H1 (cell line): ENCODE data around the gene NKAIN4. TPM values are rescaled to one million over a fixed set of nuclear protein-coding genes. Genes with fewer than 3 reads are reported as not detected.

Experiments
- CTCF ChIA-PET: fragments of 300-600 bp; sonication (Branson Sonifier 250); formaldehyde crosslinking; loops from one replicate; lab custom pipeline; 2021; ENCODE audit not compliant: partially characterized antibody; lab: Charles Lee
- POLR2A ChIA-PET: fragments of 300-600 bp; sonication (Branson Sonifier 250); formaldehyde crosslinking; loops from one replicate; lab custom pipeline; 2021; ENCODE audit warnings: inconsistent platforms; ENCODE audit not compliant: partially characterized antibody; lab: Charles Lee
- DNase-seq, 2 experiments: peaks; one replicate each; pipeline versions ENCODE4 v3.0.0 to v3.0.0-alpha.2; 2010 to 2022; ENCODE audit warnings: low spot score in 2 of 2, low read depth in 1 of 2, mixed read lengths in 1 of 2
- FAIRE-seq: peaks from 2 replicates; lab custom pipeline; 2011; peaks lifted over from hg19 to GRCh38; lab: Jason Lieb, UNC
- H2AFZ ChIP-seq: 2 replicates; pipeline ENCODE4 v1.8.1; 2012; ENCODE audit warnings: low read length, inconsistent platforms
- H2AK5ac ChIP-seq: 2 replicates; pipeline ENCODE4 v1.6.1; 2013; ENCODE audit warnings: low read depth, low read length
- H2BK120ac ChIP-seq: replicated peaks from 2 replicates; pipeline ENCODE3; 2013; ENCODE audit warnings: low read depth, low read length, inconsistent platforms
- H2BK12ac ChIP-seq: 2 replicates; pipeline ENCODE4 v1.6.1; 2013; ENCODE audit warnings: low read depth, low read length
- H2BK15ac ChIP-seq: 2 replicates; pipeline ENCODE4 v1.6.1; 2013; ENCODE audit warnings: low read length
- H2BK20ac ChIP-seq: 2 replicates; pipeline ENCODE4 v1.6.1; 2013; ENCODE audit warnings: low read length
- H2BK5ac ChIP-seq: 2 replicates; pipeline ENCODE4 v1.6.1; 2013; ENCODE audit warnings: low read depth, low read length
- H3K14ac ChIP-seq: 2 replicates; pipeline ENCODE4 v1.6.1; 2013; ENCODE audit warnings: inconsistent platforms; ENCODE audit not compliant: insufficient read length
- H3K18ac ChIP-seq: 2 replicates; pipeline ENCODE4 v1.6.1; 2013; ENCODE audit warnings: low read length; ENCODE audit errors: extremely low read depth
- H3K23ac ChIP-seq: 2 replicates; pipeline ENCODE4 v1.6.1; 2013; ENCODE audit warnings: inconsistent platforms; ENCODE audit not compliant: insufficient read length
- H3K23me2 ChIP-seq: 2 replicates; pipeline ENCODE4 v1.6.1; 2013; ENCODE audit warnings: low read depth, low read length
- H3K27ac ChIP-seq: 2 replicates; pipeline ENCODE4 v1.6.1; 2011; ENCODE audit warnings: low read depth, low read length, inconsistent platforms
- H3K27me3 ChIP-seq, 4 experiments: replicated peaks in 1 of 4; 1 replicate in 1 of 4; 2 replicates in 3 of 4; pipeline versions ENCODE4 v1.6.1 to v1.8.1; 2011 to 2013; ENCODE audit warnings: low read length in 3 of 4, mild to moderate bottlenecking in 3 of 4, inconsistent platforms in 2 of 4, mixed read lengths in 2 of 4, moderate library complexity in 1 of 4; ENCODE audit not compliant: control insufficient read depth in 3 of 4, insufficient read depth in 3 of 4; ENCODE audit errors: extremely low read depth in 1 of 4
- H3K36me3 ChIP-seq, 4 experiments: 2 replicates each; pipeline versions ENCODE4 v1.6.1 to v1.8.1; 2011 to 2013; ENCODE audit warnings: mild to moderate bottlenecking in 4 of 4, low read length in 3 of 4, moderate library complexity in 2 of 4, control low read depth in 1 of 4, inconsistent platforms in 1 of 4; ENCODE audit not compliant: insufficient read depth in 4 of 4, control insufficient read depth in 2 of 4
- H3K4ac ChIP-seq: replicated peaks from 2 replicates; pipeline ENCODE3; 2013; ENCODE audit warnings: low read length, low read depth, mixed read lengths, inconsistent platforms; ENCODE audit not compliant: insufficient read length
- H3K4me1 ChIP-seq, 4 experiments: replicated peaks in 1 of 4; 1 replicate in 1 of 4; 2 replicates in 3 of 4; pipeline versions ENCODE4 v1.6.1 to v1.8.1; 2011 to 2013; ENCODE audit warnings: low read length in 3 of 4, inconsistent platforms in 2 of 4, mixed read lengths in 1 of 4; ENCODE audit not compliant: insufficient read depth in 4 of 4, control insufficient read depth in 3 of 4
- H3K4me2 ChIP-seq, 2 experiments: 2 replicates each; pipeline versions ENCODE4 v1.6.1 to v1.8.1; 2011 to 2013; ENCODE audit warnings: low read depth in 2 of 2, low read length in 2 of 2, control low read depth in 1 of 2, inconsistent platforms in 1 of 2, mild to moderate bottlenecking in 1 of 2; ENCODE audit not compliant: insufficient read depth in 1 of 2
- H3K4me3 ChIP-seq, 4 experiments: fragments of 200-600, 300-600 bp in 1 of 4; sonication (generic), shearing (Covaris generic), sonication (Bioruptor Twin) in 1 of 4; 2 replicates each; pipeline versions ENCODE4 v1.5.1 to v1.8.1; 2011 to 2016; ENCODE audit warnings: low read length in 4 of 4, low read depth in 3 of 4, control low read depth in 2 of 4, inconsistent platforms in 2 of 4, mild to moderate bottlenecking in 2 of 4, mixed read lengths in 1 of 4, moderate library complexity in 1 of 4; ENCODE audit not compliant: insufficient read depth in 2 of 4; ENCODE audit errors: extremely low read depth in 1 of 4
- H3K56ac ChIP-seq: replicated peaks from 2 replicates; pipeline ENCODE3; 2013; ENCODE audit warnings: low read depth, mild to moderate bottlenecking, mixed read lengths, low read length, inconsistent platforms; ENCODE audit not compliant: insufficient read length
- H3K79me1 ChIP-seq: 2 replicates; pipeline ENCODE4 v1.6.1; 2013; ENCODE audit warnings: low read depth, low read length, control low read depth
- H3K79me2 ChIP-seq, 2 experiments: 2 replicates each; pipeline versions ENCODE4 v1.6.1 to v1.8.1; 2012 to 2013; ENCODE audit warnings: low read length in 2 of 2, mild to moderate bottlenecking in 2 of 2, inconsistent platforms in 1 of 2; ENCODE audit not compliant: insufficient read depth in 2 of 2, control insufficient read depth in 1 of 2
- H3K9ac ChIP-seq, 4 experiments: replicated peaks in 1 of 4; 1 replicate in 1 of 4; 2 replicates in 3 of 4; pipeline versions ENCODE4 v1.6.1 to v1.8.1; 2011 to 2013; ENCODE audit warnings: low read depth in 3 of 4, low read length in 3 of 4, control low read depth in 2 of 4, mild to moderate bottlenecking in 2 of 4, moderate library complexity in 2 of 4, inconsistent platforms in 1 of 4; ENCODE audit errors: extremely low read depth in 1 of 4
- H3K9me3 ChIP-seq, 2 experiments: 2 replicates each; pipeline versions ENCODE4 v1.6.1 to v1.8.1; 2012 to 2013; ENCODE audit warnings: mild to moderate bottlenecking in 2 of 2, moderate library complexity in 2 of 2, control low read depth in 1 of 2, inconsistent platforms in 1 of 2, low read depth in 1 of 2, low read length in 1 of 2, mixed read lengths in 1 of 2; ENCODE audit not compliant: insufficient read depth in 2 of 2
- H4K20me1 ChIP-seq, 2 experiments: replicated peaks in 1 of 2; 2 replicates each; pipeline versions ENCODE3 to v1.8.1; 2011 to 2013; ENCODE audit warnings: inconsistent platforms in 2 of 2, low read length in 2 of 2, mild to moderate bottlenecking in 1 of 2; ENCODE audit not compliant: insufficient read depth in 2 of 2, control insufficient read depth in 1 of 2
- H4K5ac ChIP-seq: 2 replicates; pipeline ENCODE4 v1.6.1; 2013; ENCODE audit warnings: low read length, low read depth, mixed read lengths, inconsistent platforms; ENCODE audit not compliant: insufficient read length
- H4K8ac ChIP-seq: 2 replicates; pipeline ENCODE4 v1.8.0; 2013; ENCODE audit warnings: mild to moderate bottlenecking, moderate library complexity, low read length, inconsistent platforms; ENCODE audit not compliant: insufficient read depth; ENCODE audit errors: extremely low read depth
- H4K91ac ChIP-seq: replicated peaks from 2 replicates; pipeline ENCODE3; 2013; ENCODE audit warnings: low read length, mixed read lengths, inconsistent platforms; ENCODE audit not compliant: insufficient read length
- WGBS, 2 experiments: shearing (Covaris generic) in 1 of 2; methylation state at CpG; one replicate each; pipeline versions ENCODE4 v1.1.6 to v1.1.7; 2013 to 2015; ENCODE audit warnings: low lambda C conversion rate in 2 of 2, mixed read lengths in 2 of 2, inconsistent platforms in 1 of 2, low coverage in 1 of 2, missing lambda C conversion rate in 1 of 2; ENCODE audit not compliant: insufficient replicate concordance in 2 of 2, insufficient coverage in 1 of 2, insufficient read length in 1 of 2; ENCODE audit errors: extremely low coverage in 1 of 2, missing lambda C conversion rate in 1 of 2; 5-methylcytosine and 5-hydroxymethylcytosine counted together
- polyA plus RNA-seq, 7 experiments: library from polyadenylated mRNA; depleted of rRNA in 3 of 7; stranded (reverse) in 5 of 7; unstranded in 2 of 7; fragments of >200 nt in 5 of 7; fragments of 200-250 nt in 2 of 7; gene quantifications; 1 replicate in 5 of 7; 2 replicates in 1 of 7; 4 replicates in 1 of 7; pipeline versions ENCODE4 v1.2.1 to v1.2.3, GENCODE V29; 2011 to 2013; ENCODE audit warnings: missing spikeins in 2 of 7, mixed read lengths in 2 of 7
- total RNA-seq: library from RNA; stranded (reverse); fragmentation: NEBNext Ultra II Directional; extraction: Animal tissue kit (Norgen Biotek cat#: 25700); gene quantifications from 2 replicates; pipeline ENCODE4 v1.2.1, GENCODE V29; 2021

The NKAIN4 gene
- total and polyA plus RNA-seq, 2 of the 8 experiments (the other 6 are each of a cell fraction or from before 2014, with no cell fraction given) = 6.9 to 17.0 TPM

DNA sequence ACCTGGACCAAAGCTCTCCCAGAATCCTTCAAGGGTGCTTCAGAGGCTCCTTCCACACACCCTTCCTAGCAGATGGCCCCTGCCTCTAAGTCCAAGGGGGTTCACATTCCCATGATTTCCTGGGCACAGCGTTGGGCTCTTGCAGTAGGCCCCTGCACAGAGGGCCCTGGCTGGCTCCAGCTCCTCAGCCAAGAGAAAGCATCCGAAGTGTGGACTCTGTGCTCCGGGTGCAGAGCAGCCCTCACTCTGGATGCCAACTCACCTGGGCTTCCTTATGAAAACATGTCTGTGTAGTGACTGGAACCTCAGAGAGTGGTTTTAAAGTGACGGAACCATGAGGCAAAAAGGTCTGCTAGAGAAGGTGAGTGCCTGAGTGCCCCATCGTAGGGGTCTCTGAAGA, 49.9 kb downstream of the NKAIN4 start:
- FAIRE-seq = no peak
- H2AFZ ChIP-seq = no peak overlapping the region
- no peak overlapping the region for H3K4ac ChIP-seq

More for the DNA sequence above, 49.9 kb downstream of the NKAIN4 start:
- Histone ChIP-seq H3K4me1 (no peaks in the 10 kb centered on the region), H3K4me3 (no peak overlapping the region), H3K79me1 (peaks cover 14% of the 10 kb centered on the region), H4K5ac (no peak overlapping the region), H4K91ac (no peak overlapping the region), H2BK12ac (no peak overlapping the region), H3K9me3 (no peaks in the 10 kb centered on the region), H3K56ac (no peak overlapping the region), H4K8ac (no peak overlapping the region), H2BK120ac (no peak overlapping the region), H3K27me3 (no peaks in the 10 kb centered on the region), H3K4me2 (no peak overlapping the region), H3K23ac (no peak overlapping the region), H3K79me2 (peaks cover 23 to 95% of the 10 kb centered on the region in 2 experiments), H3K36me3 (peaks cover 28 to 53% (median 44%) of the 10 kb centered on the region in 4 experiments), H3K9ac (no peak overlapping the region), H4K20me1 (peaks cover 39 to 68% of the 10 kb centered on the region in 2 experiments), H3K18ac (no peak overlapping the region), H2BK20ac (no peak overlapping the region), H2BK5ac (no peak overlapping the region), H3K14ac (no peak overlapping the region), H2AK5ac (no peak overlapping the region), H3K23me2 (no peaks in the 10 kb centered on the region), H2BK15ac (no peak overlapping the region), H3K27ac (no peak overlapping the region; the same call in 1 of the 2 replicates)
- POLR2A ChIA-PET = interaction anchor here (0.7 to 1.8 kb wide), 3 partner anchors 9 to 21 kb away, joined by 3 to 5 read pairs (median 3); no protein-coding TSS in a partner anchor
- CTCF ChIA-PET = interaction anchor here (0.6 to 1.6 kb wide), 6 partner anchors 8 to 98 kb away, joined by 3 to 8 read pairs (median 5); no protein-coding TSS in a partner anchor
- 94% methylated on average over 5 of the region's 5 CpGs; no CpG with 5 or more reads in 1 of the 2 experiments for WGBS, 2 experiments
- no peak for DNase-seq
